Stimulated activated CD8-positive, alpha-beta memory T cell treated with anti-CD3 and anti-CD28 coated beads, Interleukin-15, amount 100 ng/mL, for 48 hours (primary cell): ENCODE results near the gene TMEM143.

Source experiments
- DNase-seq, 2 donors: peaks; one replicate each; pipeline ENCODE4 v3.0.0-alpha.2; 2020; ENCODE audit warnings: low read depth in 2 of 2

Gene TMEM143

GRCh38 chr19:48359123-48359522, 4.6 kb downstream of the TMEM143 start:
- DNase-seq = no peak

- DNase-seq = no peak
Observed at GRCh38 chr19:48355365-48355954, 8.3 kb downstream of the TMEM143 start.

GRCh38 chr19:48354332-48354992, 9.3 kb downstream of the TMEM143 start:
- no peak for DNase-seq

- no peak for DNase-seq
Observed at GRCh38 chr19:48353677-48354076, 10.1 kb downstream of the TMEM143 start.

- peak in 1 of 2 donors; percentile 64 for DNase-seq
Observed at GRCh38 chr19:48351341-48351752, 12.4 kb downstream of the TMEM143 start.

GRCh38 chr19:48350856-48351255, 12.9 kb downstream of the TMEM143 start:
- no peak for DNase-seq

GRCh38 chr19:48348737-48349136, 15.0 kb downstream of the TMEM143 start:
- DNase-seq = no peak

GRCh38 chr19:48348045-48348444, 15.7 kb downstream of the TMEM143 start:
- DNase-seq = no peak

GRCh38 chr19:48346191-48346590, 17.5 kb downstream of the TMEM143 start:
- no peak for DNase-seq

- DNase-seq = no peak
Observed at GRCh38 chr19:48344892-48345291, 18.8 kb downstream of the TMEM143 start.

- DNase-seq = no peak
Observed at GRCh38 chr19:48342841-48343540, 20.7 kb downstream of the TMEM143 start.

GRCh38 chr19:48342414-48342738, 21.4 kb downstream of the TMEM143 start:
- DNase-seq = no peak

GRCh38 chr19:48341515-48342413, 22.0 kb downstream of the TMEM143 start:
- DNase-seq = no peak

- no peak for DNase-seq
Observed at GRCh38 chr19:48340995-48341394, 22.7 kb downstream of the TMEM143 start.

GRCh38 chr19:48338802-48339503, 24.8 kb downstream of the TMEM143 start:
- DNase-seq = no peak

- DNase-seq = no peak
Observed at GRCh38 chr19:48338253-48338755, 25.4 kb downstream of the TMEM143 start.

- peak; percentile 88 to 93 for DNase-seq
Observed at GRCh38 chr19:48333467-48334384, 30.0 kb downstream of the TMEM143 start.

- DNase-seq = peak; percentile 76 to 86
Observed at GRCh38 chr19:48332662-48333466, 30.9 kb downstream of the TMEM143 start.

- no peak for DNase-seq
Observed at GRCh38 chr19:48332351-48332661, 31.4 kb downstream of the TMEM143 start.
